Activated CD4-positive, alpha-beta T cell treated with anti-CD3 and anti-CD28 coated beads, Interleukin-10, Interleukin-2, amounts not matched to agents 100 ng/mL and 50 ng/mL, durations not matched to agents 16 hours and 8 hours (primary cell): Measurements from ENCODE around the gene MFAP5.
"Not testable (repeated sequence)": the region's sequence is repeated elsewhere in the genome, so short reads cannot be mapped to it uniquely, and the experiment has no call there.

Experiments used
- DNase-seq: peaks from one replicate; pipeline ENCODE4 v3.0.0-alpha.2; 2020

MFAP5 gene

GRCh38 chr12:8672381-8672780 is 9.8 kb upstream of the MFAP5 start:
- DNase-seq = no peak

- no peak for DNase-seq
Measured at GRCh38 chr12:8668441-8668840, 5.8 kb upstream of the MFAP5 start.

- DNase-seq = no peak
Measured at GRCh38 chr12:8667270-8667669, 4.6 kb upstream of the MFAP5 start.

- DNase-seq = no peak
Measured at GRCh38 chr12:8665759-8666158, 3.1 kb upstream of the MFAP5 start.

GRCh38 chr12:8664228-8664913 is 1.7 kb upstream of the MFAP5 start:
- no peak for DNase-seq

GRCh38 chr12:8661751-8662150 is 875 bp downstream of the MFAP5 start:
- DNase-seq = no peak

- DNase-seq = no peak
Measured at GRCh38 chr12:8661016-8661415, 1.6 kb downstream of the MFAP5 start.

- DNase-seq = no peak
Measured at GRCh38 chr12:8658346-8658745, 4.3 kb downstream of the MFAP5 start.

GRCh38 chr12:8655421-8655820 is 7.2 kb downstream of the MFAP5 start:
- no peak for DNase-seq

- DNase-seq = peak; percentile 92
Measured at GRCh38 chr12:8648576-8649205, 13.9 kb downstream of the MFAP5 start.

GRCh38 chr12:8647968-8648367 is 14.7 kb downstream of the MFAP5 start:
- DNase-seq = no peak

- DNase-seq = peak; percentile 85
Measured at GRCh38 chr12:8644345-8645248, 18.0 kb downstream of the MFAP5 start.

GRCh38 chr12:8642775-8643174 is 19.9 kb downstream of the MFAP5 start:
- no peak for DNase-seq

- DNase-seq = no peak
Measured at GRCh38 chr12:8639936-8640335, 22.7 kb downstream of the MFAP5 start.

GRCh38 chr12:8638951-8639350 is 23.7 kb downstream of the MFAP5 start:
- DNase-seq = no peak

GRCh38 chr12:8637666-8638065 is 25.0 kb downstream of the MFAP5 start:
- DNase-seq = no peak

GRCh38 chr12:8637244-8637643 is 25.4 kb downstream of the MFAP5 start:
- no peak for DNase-seq

GRCh38 chr12:8636581-8636980 is 26.0 kb downstream of the MFAP5 start:
- DNase-seq = no peak

GRCh38 chr12:8636007-8636346 is 26.6 kb downstream of the MFAP5 start:
- not testable (repeated sequence) for DNase-seq

- not testable (repeated sequence) for DNase-seq
Measured at GRCh38 chr12:8635342-8636006, 27.2 kb downstream of the MFAP5 start.

GRCh38 chr12:8630131-8630530 is 32.5 kb downstream of the MFAP5 start:
- DNase-seq = no peak

GRCh38 chr12:8629486-8630033 is 33.1 kb downstream of the MFAP5 start:
- DNase-seq = no peak

- DNase-seq = no peak
Measured at GRCh38 chr12:8628731-8629130, 33.9 kb downstream of the MFAP5 start.
